T-helper 1 cell treated with Interleukin-12 subunit alpha and Interleukin-12 subunit beta and Interleukin-4 antibody, amounts not matched to agents 30 μg/mL and 1 μg/mL, for 36 hours (primary cell): ENCODE results near the gene SLC5A3.

Experiments
- H3K27ac Mint-ChIP-seq: one replicate; pipeline ENCODE4 v1.8.0; 2021; ENCODE audit warnings: mild to moderate bottlenecking, mixed read lengths
- H3K27me3 Mint-ChIP-seq: one replicate; pipeline ENCODE4 v1.8.0; 2021; ENCODE audit warnings: low read depth, mixed read lengths
- H3K36me3 Mint-ChIP-seq: one replicate; pipeline ENCODE4 v1.8.0; 2021; ENCODE audit warnings: low read depth, mixed read lengths
- H3K4me1 Mint-ChIP-seq: one replicate; pipeline ENCODE4 v1.8.0; 2021; ENCODE audit warnings: low read depth, mixed read lengths
- H3K4me3 Mint-ChIP-seq: one replicate; pipeline ENCODE4 v1.8.0; 2021; ENCODE audit warnings: mild to moderate bottlenecking, moderate library complexity, mixed read lengths
- H3K9me3 Mint-ChIP-seq: one replicate; pipeline ENCODE4 v1.8.0; 2021; ENCODE audit warnings: mixed read lengths

The SLC5A3 gene

GRCh38 chr21:34077888-34078287 is 4.5 kb downstream of the SLC5A3 start:
- H3K9me3 Mint-ChIP-seq, result no peaks in the 10 kb centered on the region
- H3K4me3 Mint-ChIP-seq, result peak overlapping the region; percentile 32
- H3K4me1 Mint-ChIP-seq, result peaks cover 78% of the 10 kb centered on the region
- peaks cover 74% of the 10 kb centered on the region for H3K36me3 Mint-ChIP-seq
- H3K27ac Mint-ChIP-seq, result peak overlapping the region; percentile 11
- H3K27me3 Mint-ChIP-seq, result no peaks in the 10 kb centered on the region

DNA sequence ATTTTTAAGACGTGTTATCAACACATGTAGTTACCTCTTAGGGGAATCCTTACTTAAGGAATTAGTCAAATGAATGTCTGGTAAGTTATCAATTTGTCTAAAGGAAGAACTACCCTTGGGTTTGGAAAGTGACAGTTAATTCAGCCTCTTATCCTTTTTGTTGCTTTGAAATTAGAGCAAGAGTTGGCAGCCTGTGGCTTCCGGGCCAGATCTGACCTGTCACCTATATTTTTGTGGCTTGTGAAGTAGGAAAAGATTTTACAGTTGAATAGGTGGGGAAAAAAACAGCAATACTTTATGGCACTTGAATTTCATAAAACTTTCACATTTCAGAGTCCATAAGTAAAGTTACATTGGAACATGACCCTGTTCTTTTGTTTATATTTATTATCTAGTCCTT is 5.5 kb downstream of the SLC5A3 start:
- Mint-ChIP-seq H3K4me3 (peak overlapping the region; percentile 32), H3K27ac (peak overlapping the region; percentile 47), H3K9me3 (no peaks in the 10 kb centered on the region), H3K4me1 (peaks cover 85% of the 10 kb centered on the region), H3K27me3 (no peaks in the 10 kb centered on the region), H3K36me3 (peaks cover 81% of the 10 kb centered on the region)

- H3K27me3 Mint-ChIP-seq, result no peaks in the 10 kb centered on the region
- H3K4me3 Mint-ChIP-seq, result no peak overlapping the region
- peaks cover 79% of the 10 kb centered on the region for H3K4me1 Mint-ChIP-seq
- H3K27ac Mint-ChIP-seq, result peak overlapping the region; percentile 11
- no peaks in the 10 kb centered on the region for H3K9me3 Mint-ChIP-seq
- H3K36me3 Mint-ChIP-seq, result peaks cover 75% of the 10 kb centered on the region
These were observed 7.3 kb downstream of the SLC5A3 start for GRCh38 chr21:34080710-34081109.

- Mint-ChIP-seq H3K4me1 (peaks cover 60% of the 10 kb centered on the region), H3K27me3 (no peaks in the 10 kb centered on the region), H3K9me3 (no peaks in the 10 kb centered on the region), H3K27ac (no peak overlapping the region), H3K4me3 (peak overlapping the region; percentile 34), H3K36me3 (peaks cover 60% of the 10 kb centered on the region)
These were observed 9.4 kb downstream of the SLC5A3 start for GRCh38 chr21:34082769-34083168.

GRCh38 chr21:34083357-34083756 is 10.0 kb downstream of the SLC5A3 start:
- Mint-ChIP-seq H3K9me3 (no peaks in the 10 kb centered on the region), H3K27ac (peak overlapping the region; percentile 47), H3K4me3 (peak overlapping the region; percentile 45), H3K36me3 (peaks cover 57% of the 10 kb centered on the region), H3K4me1 (peaks cover 57% of the 10 kb centered on the region), H3K27me3 (no peaks in the 10 kb centered on the region)

DNA sequence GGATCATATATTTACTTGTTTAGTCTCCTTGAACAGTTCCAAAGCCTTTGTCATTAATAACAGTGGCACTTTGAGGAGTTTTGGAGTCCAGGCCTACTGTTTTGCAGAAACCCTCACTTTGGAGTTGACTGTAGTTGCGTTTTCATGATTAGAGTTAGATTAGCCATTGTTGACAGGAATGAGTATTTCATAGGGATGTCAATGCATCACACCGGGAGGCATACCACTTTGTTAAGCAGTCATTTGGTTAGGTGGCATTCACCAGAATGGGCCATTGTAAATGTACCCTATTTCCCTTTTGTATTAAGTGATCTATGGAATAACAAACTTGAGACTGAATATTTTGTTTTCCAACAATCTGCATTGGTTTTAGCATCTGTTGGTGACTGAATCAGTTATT is 11.8 kb downstream of the SLC5A3 start:
- Mint-ChIP-seq H3K36me3 (peaks cover 54% of the 10 kb centered on the region), H3K27ac (no peak overlapping the region), H3K9me3 (no peaks in the 10 kb centered on the region), H3K4me3 (no peak overlapping the region), H3K27me3 (no peaks in the 10 kb centered on the region), H3K4me1 (peaks cover 50% of the 10 kb centered on the region)

DNA sequence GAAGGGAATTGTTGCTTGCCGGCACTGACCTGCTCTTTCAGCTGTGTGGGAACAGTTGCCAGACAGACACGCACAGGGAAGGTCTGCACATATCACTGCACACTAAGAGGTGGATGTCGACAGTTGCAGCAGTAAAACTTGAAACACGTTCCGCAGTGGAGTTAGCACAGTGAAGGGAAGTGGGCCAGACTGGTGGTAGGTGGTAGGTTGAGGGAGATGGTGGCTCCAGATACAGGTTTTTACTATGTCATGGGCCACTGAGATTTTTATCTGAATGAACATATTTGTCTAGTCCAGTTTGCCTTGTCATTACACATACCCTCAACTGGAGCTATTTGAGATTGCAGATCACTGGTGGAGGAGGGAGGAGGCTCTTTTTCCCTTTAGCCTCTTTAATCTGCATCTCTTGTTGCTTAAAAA is 13.5 kb downstream of the SLC5A3 start:
- H3K9me3 Mint-ChIP-seq, result no peaks in the 10 kb centered on the region
- peaks cover 43% of the 10 kb centered on the region for H3K36me3 Mint-ChIP-seq
- H3K27ac Mint-ChIP-seq, result no peak overlapping the region
- H3K4me1 Mint-ChIP-seq, result peaks cover 47% of the 10 kb centered on the region
- no peak overlapping the region for H3K4me3 Mint-ChIP-seq
- no peaks in the 10 kb centered on the region for H3K27me3 Mint-ChIP-seq

- Mint-ChIP-seq H3K36me3 (peaks cover 30% of the 10 kb centered on the region), H3K27me3 (no peaks in the 10 kb centered on the region), H3K4me1 (peaks cover 34% of the 10 kb centered on the region), H3K4me3 (no peak overlapping the region), H3K9me3 (no peaks in the 10 kb centered on the region), H3K27ac (no peak overlapping the region)
These were observed 15.4 kb downstream of the SLC5A3 start for GRCh38 chr21:34088752-34089151.

- H3K4me1 Mint-ChIP-seq, result peaks cover 36% of the 10 kb centered on the region
- no peak overlapping the region for H3K4me3 Mint-ChIP-seq
- no peak overlapping the region for H3K27ac Mint-ChIP-seq
- H3K27me3 Mint-ChIP-seq, result no peaks in the 10 kb centered on the region
- H3K9me3 Mint-ChIP-seq, result no peaks in the 10 kb centered on the region
- peaks cover 41% of the 10 kb centered on the region for H3K36me3 Mint-ChIP-seq
These were observed 17.7 kb downstream of the SLC5A3 start for GRCh38 chr21:34091032-34091431.

GRCh38 chr21:34091607-34092006 is 18.2 kb downstream of the SLC5A3 start:
- H3K4me3 Mint-ChIP-seq, result peak overlapping the region; percentile 2
- no peaks in the 10 kb centered on the region for H3K9me3 Mint-ChIP-seq
- H3K27ac Mint-ChIP-seq, result peak overlapping the region; percentile 16
- no peaks in the 10 kb centered on the region for H3K27me3 Mint-ChIP-seq
- peaks cover 45% of the 10 kb centered on the region for H3K36me3 Mint-ChIP-seq
- H3K4me1 Mint-ChIP-seq, result peaks cover 36% of the 10 kb centered on the region

GRCh38 chr21:34092262-34092921 is 19.0 kb downstream of the SLC5A3 start:
- H3K27ac Mint-ChIP-seq, result peak overlapping the region; percentile 6
- H3K4me3 Mint-ChIP-seq, result no peak overlapping the region
- peaks cover 52% of the 10 kb centered on the region for H3K36me3 Mint-ChIP-seq
- no peaks in the 10 kb centered on the region for H3K9me3 Mint-ChIP-seq
- peaks cover 41% of the 10 kb centered on the region for H3K4me1 Mint-ChIP-seq
- H3K27me3 Mint-ChIP-seq, result no peaks in the 10 kb centered on the region

- Mint-ChIP-seq H3K27me3 (no peaks in the 10 kb centered on the region), H3K4me3 (no peak overlapping the region), H3K27ac (no peak overlapping the region), H3K4me1 (peaks cover 42% of the 10 kb centered on the region), H3K9me3 (no peaks in the 10 kb centered on the region), H3K36me3 (peaks cover 57% of the 10 kb centered on the region)
These were observed 19.7 kb downstream of the SLC5A3 start for GRCh38 chr21:34093083-34093482.

GRCh38 chr21:34094949-34095348 is 21.6 kb downstream of the SLC5A3 start:
- H3K27ac Mint-ChIP-seq, result no peak overlapping the region
- H3K9me3 Mint-ChIP-seq, result no peaks in the 10 kb centered on the region
- H3K4me3 Mint-ChIP-seq, result no peak overlapping the region
- H3K27me3 Mint-ChIP-seq, result no peaks in the 10 kb centered on the region
- H3K36me3 Mint-ChIP-seq, result peaks cover 63% of the 10 kb centered on the region
- peaks cover 38% of the 10 kb centered on the region for H3K4me1 Mint-ChIP-seq

GRCh38 chr21:34097442-34097841 is 24.1 kb downstream of the SLC5A3 start:
- H3K27ac Mint-ChIP-seq, result no peak overlapping the region
- H3K36me3 Mint-ChIP-seq, result peaks cover 72% of the 10 kb centered on the region
- no peak overlapping the region for H3K4me3 Mint-ChIP-seq
- peaks cover 36% of the 10 kb centered on the region for H3K4me1 Mint-ChIP-seq
- H3K9me3 Mint-ChIP-seq, result no peaks in the 10 kb centered on the region
- no peaks in the 10 kb centered on the region for H3K27me3 Mint-ChIP-seq

DNA sequence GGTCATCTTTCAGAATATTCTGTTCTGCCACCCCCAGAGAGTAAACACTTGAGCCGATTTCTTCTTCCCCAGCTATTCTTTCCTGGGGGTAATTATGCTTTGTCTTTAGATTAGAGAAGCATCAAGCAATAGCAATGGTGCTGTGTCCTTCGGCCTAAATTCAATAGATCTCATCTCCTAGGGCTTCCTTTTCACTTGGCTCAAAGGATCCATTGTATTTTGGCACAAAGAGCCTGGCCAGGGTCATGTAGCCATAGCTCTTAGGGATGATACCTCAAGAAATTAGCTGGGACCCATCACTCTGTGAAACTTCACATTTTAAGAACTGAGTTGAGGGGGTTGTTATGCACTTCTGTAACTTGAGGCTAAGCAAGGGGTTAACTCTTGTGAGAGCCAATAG is 27.0 kb downstream of the SLC5A3 start:
- H3K4me1 Mint-ChIP-seq, result peaks cover 38% of the 10 kb centered on the region
- H3K27me3 Mint-ChIP-seq, result no peaks in the 10 kb centered on the region
- H3K9me3 Mint-ChIP-seq, result no peaks in the 10 kb centered on the region
- H3K27ac Mint-ChIP-seq, result no peak overlapping the region
- H3K4me3 Mint-ChIP-seq, result no peak overlapping the region
- H3K36me3 Mint-ChIP-seq, result peaks cover 72% of the 10 kb centered on the region

- H3K36me3 Mint-ChIP-seq, result peaks cover 72% of the 10 kb centered on the region
- H3K4me1 Mint-ChIP-seq, result peaks cover 35% of the 10 kb centered on the region
- no peaks in the 10 kb centered on the region for H3K9me3 Mint-ChIP-seq
- no peak overlapping the region for H3K4me3 Mint-ChIP-seq
- no peaks in the 10 kb centered on the region for H3K27me3 Mint-ChIP-seq
- H3K27ac Mint-ChIP-seq, result no peak overlapping the region
These were observed 27.4 kb downstream of the SLC5A3 start for GRCh38 chr21:34100790-34101189.
